HG03066 (cell line): Measurements from ENCODE around the gene HIVEP3.

Experiments
- ATAC-seq: cut with Tn5 transposase; IDR thresholded peaks from one replicate; pipeline ENCODE4 v1.9.1; 2021; ENCODE audit warnings: low read depth; ENCODE audit not compliant: unreplicated experiment

The HIVEP3 gene

DNA sequence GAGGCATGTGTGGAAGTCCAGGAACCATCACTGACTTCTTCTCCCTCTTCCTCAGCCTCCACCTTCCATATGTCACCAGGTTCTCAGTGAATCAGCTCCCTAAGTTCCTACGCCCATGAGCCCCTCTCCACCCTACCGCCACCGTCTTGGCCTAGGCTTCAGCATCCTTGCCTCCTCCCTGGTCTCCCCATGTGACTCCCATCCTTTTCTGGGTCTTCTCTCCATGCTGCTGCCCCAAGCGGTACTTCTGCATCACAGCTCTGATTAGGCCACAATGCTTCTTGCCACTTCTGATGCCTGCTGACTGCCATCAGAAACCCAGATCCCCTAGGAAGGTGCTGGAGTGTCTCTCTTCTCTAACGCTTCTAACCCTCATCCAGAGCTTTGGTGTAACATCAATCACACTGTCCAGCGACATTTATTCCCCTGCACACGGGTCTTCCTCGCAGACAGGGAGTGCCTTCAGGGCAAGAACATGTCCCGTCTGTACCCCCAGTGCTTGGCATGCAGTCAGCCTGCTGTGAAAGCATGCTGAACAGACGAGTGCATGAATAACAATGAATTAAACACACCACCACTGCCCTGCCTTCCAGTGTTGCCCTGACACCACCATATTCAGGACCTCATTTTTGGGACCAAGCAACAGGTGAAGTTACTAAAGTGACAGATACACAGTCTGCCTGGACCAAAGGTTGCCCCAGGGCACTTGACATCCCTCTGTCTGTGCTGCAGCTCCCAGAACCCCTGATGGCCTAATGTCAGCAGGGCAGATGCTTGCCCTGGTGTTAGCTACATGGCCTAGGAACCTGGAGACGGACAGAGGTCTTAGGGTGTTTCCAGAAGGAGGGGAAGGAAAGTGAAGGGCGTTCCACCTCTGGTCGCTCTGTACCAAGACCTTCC is 275.6 kb downstream of the HIVEP3 start:
- ATAC-seq, result no peak

DNA sequence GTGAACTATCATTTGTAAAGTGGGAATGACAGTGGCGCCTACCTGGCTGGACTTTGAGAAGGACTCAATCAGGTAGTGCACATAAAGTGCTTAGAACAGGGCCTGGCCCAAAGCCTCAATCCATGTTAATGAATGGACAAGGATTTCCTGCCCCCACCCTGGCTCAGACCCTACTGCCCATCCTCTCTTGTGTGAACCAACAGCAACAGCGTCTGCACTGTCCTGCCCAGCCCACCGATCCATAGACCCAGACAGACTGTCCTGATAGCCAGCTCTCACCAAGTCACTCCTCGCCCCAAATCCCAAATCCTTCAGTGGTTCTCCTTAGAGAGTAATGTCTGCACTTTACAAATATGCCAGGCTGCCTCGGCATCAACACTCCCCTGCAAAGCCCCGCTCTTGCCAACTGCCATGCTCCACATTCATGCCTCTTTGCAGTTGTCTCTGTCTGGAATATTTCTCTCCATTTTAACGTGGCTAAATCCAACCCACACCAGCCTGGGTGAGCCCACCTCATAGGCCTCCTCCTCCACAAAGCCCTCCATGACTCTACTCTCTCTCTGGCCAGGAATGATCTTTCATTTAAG is 276.7 kb downstream of the HIVEP3 start:
- ATAC-seq, result no peak

DNA sequence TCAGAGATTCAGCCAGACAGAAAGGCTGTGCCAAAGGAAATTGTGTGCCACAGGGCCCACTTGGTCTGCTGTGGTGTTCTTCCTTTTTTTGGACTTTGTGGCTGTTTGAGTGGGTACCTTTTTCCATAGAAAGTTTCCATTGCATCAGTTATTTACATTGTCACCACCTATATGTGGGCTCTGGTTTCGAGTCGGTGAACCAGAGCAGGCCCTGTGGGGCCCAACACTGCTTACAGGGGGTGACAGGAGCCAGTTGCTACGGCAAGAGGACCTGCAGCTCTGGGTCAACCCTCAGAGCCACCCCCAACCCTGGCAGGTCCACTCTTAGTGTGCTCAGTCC is 277.3 kb downstream of the HIVEP3 start:
- no peak for ATAC-seq

DNA sequence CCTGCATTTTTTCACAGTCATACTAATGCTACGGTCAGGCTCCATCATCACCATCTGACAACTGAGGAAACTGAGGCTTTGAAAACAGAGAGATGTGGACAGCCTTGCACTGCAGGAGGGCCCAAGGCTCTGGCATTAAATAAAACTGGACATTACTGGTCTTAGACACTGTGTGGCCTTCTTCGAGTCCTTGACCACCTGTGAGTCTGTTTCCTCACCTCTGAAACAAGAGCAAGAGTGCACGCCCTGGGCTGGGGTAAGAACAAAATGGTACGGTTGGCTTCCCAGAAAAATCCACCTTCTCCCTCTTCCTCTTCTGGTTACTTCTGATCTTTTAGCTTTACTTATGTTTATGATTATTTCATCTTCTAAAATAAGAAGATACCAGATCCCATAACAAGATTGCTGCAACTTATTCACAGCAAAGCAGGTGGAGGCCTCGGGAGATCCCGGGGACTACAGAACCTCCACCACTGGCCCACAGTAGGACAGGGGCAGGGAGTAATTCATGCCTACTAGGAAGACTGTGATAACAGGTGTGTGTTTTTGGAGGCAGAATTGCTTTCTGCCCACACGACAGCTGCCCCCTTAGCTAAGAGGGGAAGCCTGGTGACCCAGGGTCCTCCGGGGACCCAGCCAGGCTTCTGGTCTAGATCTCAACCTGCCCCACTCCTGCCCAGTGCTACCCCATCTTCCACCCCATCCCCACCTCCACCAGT is 277.8 kb downstream of the HIVEP3 start:
- no peak for ATAC-seq

DNA sequence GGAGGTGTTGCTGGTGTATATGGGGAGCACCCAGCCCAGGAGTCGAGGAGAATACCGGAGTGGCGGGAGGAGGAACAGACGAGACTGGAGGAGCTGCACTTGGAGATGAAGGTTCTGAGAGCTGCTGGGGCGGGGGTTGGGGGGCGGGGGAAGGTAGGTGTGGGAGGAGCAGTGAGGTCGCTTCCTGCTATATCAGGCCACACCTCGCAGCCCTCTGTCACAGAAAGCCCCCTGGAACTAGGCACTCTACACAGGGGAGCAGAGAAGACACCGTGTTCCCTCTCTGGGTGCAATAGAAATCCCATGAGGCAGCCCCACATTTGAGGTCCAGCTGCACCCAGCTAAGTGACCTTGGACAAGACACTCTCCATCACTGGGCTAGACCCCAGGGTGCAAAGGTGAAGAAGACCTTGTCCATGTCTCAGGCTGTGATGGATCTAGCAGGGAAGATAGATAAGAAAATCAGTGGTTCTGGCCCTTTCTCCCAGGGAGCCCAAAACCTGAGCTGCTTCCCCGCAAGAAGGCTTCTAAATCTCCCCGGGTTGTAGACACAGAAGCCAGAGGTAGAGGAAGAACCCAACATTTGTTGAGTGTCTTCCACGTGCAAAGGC is 278.5 kb downstream of the HIVEP3 start:
- ATAC-seq, result no peak

DNA sequence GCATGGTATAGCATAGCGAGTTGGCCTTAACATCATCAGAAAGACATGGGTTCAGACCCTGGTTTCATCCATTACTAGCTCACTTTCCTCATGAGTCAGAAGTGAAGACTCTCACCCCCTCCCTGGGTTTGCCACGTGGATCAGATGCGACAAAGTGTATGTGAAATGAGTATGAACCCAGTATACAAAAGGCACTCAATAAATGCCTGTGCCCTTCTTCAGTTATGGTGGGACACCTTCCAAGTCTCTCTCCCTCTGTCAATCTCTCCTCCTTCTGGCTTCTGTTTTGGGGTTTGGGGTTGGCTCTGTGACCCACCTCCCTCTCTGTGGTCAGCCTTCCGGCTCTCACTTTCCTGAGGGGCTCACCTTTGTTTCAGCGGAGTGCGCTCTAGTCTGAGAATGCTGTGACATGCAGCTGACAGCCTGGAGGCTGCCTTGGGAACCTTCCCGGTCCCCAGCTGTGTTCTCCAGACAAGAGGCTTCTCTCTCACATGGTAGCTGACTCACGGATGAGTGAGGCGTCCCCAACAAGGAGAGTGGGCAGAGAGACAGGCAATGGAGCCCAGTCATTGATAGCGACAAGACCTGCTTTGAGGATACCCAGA is 279.3 kb downstream of the HIVEP3 start:
- ATAC-seq, result no peak

DNA sequence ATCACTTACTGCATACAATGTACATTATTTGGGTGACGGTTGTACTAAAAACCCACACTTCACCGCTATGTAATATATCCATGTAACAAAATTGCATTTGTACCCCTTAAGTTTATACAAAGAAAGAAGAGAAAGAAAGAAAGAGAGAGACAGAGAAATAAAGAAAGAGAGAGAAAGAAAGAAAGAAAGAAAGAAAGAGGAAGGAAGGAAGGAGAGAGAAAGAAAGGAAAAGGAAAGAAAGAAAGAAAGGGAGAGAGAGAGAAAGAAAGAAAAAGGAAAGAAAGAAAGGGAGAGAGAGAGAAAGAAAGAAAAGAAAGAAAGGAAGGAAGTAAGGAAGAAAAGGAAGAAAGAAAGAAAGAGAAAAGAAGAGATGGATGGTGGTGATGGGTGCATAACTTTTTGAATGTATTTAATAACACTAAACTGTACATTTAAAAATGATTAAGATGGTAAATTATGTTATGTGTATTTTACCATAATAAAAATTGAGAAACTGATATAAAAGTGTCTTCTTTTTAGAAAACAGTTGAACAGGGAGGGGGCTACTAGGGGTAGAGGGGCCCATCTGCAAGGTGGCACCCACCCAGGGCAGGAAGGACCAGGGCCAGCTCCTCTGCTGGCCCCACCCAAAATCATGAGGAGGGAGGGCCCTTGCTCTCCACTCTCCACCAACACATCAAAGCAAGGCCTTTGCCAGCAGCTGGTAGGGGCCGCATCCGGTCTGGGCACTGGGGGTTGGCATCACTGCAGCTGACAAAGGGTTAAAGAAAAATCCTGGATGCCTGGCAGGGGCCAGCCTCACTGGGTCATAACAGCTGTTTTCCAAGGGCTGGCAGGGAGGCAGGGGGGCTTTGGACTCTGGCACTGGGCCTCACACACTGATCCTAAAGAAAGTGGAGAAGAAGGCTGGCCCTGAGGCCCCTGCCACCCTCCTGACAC is 280.4 kb downstream of the HIVEP3 start:
- no peak for ATAC-seq

DNA sequence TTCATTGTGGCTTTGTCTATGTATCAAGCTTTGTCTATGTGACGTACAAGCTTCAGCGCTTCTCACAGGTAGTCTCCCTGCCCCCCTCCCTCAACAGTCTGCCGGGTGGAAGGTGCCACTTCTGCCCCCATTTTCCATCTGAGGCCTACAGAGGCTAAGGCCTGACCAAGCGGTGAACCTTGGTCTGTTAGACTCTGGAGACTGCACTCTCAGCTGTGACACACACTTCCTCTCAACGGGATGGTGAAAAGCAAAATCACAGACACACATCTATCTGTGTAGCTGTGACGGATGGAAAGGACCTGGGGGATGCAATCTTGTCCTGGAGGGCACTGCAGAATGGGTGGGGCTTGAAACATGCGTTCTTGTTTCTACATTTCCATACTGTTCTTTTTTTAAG is 281.4 kb downstream of the HIVEP3 start:
- no peak for ATAC-seq

DNA sequence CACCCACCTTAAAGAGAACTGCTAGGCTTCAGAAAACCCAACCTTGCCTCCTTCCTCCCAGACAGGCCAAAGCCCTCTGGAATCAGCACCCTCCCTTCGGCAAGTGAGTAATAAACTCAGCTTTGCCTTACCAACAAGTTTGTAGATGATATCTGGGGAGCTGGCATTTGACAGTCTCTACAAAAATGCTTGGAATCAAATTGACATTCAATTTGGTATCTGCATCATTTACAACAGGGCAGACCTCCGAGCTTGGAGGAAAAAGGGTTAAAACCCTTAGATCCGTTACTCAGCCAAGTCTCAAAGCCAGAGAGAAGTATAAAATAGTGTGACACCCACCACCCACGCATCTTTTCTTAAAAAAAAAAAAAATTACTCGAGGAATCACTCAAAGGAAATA is 285.0 kb downstream of the HIVEP3 start:
- no peak for ATAC-seq

DNA sequence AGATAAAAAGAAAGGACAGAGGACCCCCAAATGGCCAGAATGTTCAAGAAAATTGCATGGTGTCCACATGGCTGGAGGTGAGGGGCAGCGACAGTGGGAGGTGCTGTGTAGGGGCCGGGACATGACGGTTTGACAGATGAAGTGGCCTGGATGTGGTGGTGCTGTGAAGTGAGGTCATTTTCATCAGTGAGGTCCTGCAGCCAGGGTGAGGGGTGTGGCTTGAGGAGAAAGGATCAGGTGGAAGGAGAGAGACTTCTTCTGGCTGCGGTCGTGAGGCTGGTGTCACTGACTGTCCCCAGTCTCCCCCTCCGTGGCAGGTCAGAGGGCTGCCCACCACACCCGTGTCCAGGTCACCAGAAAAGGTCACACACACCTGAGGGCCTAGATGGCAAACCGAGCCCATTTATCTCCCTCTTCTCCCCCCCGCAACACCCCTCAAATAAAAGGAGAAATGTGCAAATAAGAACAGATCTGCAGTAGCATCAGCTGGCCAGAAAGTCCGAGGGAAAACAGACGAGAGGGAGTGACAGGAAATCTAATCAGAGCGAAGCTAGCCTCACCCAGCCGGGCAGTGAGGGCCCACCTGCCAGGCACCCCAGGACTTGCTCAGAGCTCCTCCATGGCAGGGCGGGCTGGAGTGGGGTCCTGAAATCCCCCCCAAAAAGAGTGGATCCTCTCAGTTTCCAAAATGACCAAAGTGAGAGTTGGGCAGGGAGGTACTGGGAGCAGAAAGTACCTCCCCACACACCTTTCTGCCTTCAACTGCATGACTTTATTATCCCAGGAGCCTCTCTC is 285.7 kb downstream of the HIVEP3 start:
- no peak for ATAC-seq

DNA sequence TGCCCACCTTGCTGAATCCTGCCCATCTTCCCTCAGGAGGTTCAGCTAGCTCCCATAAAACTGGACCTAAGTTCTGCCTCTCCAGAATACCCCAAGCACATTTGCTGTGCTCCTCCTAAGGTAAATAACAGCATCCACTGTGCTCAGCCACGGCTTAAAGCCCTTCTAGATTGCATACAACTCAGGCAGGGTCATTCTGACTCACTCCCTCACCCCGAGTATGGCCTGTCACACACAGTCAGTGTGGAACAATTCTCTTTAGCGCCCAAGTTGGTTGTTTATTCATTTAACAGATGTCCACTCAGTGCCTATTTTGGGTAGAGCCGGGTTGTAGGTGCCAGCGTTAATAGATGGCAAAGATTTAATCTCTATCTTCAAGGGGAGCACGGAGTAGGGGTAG is 286.8 kb downstream of the HIVEP3 start:
- no peak for ATAC-seq

DNA sequence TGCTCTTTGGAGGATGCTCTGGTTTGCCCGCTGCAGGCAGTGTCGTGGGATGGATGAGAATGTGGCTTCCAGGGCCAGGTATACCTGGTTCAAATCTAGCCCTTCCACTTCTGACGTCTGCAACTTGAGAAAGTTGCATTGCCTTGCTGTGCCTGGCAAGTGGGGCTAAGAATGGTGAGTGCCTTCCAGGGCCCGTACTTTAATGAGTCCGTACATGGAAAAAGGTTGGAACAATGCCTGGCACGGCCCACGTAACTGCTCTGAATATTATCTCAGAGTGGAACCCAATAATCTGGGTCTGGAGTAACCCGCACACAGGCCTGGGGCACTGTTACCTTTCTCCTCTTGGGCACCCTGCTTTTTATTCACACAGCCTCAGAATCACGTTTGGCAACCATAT is 287.6 kb downstream of the HIVEP3 start:
- ATAC-seq, result no peak

DNA sequence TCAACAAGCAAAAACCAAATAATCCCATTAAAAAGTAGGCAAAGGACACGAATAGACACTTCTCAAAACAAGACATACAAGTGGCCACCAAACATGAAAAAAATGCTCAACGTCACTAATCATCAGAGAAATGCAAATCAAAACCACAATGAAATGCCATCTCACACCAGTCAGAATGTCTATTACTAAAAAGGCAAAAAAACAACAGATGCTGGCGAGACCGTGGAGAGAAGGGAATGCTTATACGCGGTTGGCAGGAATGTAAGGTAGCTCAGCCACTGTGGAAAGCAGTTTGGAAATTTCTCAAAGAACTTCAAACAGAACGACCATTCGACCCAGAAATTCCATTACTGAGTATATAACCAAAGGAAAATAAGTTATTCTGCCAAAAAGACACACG is 289.2 kb downstream of the HIVEP3 start:
- ATAC-seq, result no peak

DNA sequence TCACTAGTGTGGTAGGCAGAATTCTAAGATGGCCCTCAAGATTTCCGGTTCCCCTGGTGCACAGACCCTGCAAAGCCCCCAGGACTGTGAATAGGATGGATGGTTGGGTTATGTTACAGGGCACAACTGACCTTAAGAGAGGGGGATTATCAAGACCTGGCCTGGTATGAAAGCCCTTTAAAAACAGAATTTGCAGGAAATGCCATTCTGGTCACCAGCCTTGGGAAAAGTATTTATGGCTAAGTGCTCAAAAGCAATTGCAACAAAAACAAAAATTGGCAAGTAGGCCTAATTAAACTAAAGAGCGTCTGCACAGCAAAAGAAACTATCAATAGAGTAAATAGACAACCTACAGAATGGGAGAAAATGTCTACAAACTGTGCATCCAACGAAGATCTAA is 289.6 kb downstream of the HIVEP3 start:
- no peak for ATAC-seq

DNA sequence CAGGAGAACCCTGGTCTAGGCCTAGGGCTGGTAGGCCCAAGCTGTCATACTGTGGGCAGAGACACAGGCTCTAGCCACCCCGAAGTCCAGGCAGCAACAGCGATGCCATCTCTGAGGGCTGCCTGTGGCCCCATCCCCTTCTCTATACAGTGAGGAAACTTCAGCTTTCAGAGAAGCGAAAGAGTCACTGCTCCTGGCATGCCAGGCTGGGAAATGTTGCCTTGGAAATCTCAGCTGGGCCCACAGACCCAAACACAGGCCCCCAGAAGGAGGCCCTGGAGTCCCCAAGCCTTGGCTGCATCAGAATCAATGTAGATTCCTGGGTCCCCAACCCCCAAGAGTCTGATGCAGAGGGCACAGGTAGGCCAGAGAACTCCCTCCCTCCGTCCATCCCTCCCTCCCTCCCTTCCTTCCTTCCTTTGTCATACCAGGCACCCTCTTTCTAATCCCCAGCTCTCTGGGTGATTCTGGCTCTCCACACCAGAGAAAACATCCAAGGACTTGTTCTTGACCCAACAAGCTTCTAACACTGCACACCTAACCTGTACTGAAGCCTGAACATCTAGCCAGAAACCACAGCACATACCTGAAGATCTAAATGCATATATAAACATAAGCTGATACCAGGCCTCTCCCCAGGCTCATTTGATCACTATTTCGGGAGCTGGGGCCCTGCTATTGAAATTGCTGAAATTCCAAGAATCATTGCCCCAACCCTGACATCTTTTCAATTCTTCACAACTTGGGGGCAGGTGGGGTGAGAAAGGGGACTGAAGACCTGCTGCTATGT is 291.0 kb downstream of the HIVEP3 start:
- no peak for ATAC-seq

DNA sequence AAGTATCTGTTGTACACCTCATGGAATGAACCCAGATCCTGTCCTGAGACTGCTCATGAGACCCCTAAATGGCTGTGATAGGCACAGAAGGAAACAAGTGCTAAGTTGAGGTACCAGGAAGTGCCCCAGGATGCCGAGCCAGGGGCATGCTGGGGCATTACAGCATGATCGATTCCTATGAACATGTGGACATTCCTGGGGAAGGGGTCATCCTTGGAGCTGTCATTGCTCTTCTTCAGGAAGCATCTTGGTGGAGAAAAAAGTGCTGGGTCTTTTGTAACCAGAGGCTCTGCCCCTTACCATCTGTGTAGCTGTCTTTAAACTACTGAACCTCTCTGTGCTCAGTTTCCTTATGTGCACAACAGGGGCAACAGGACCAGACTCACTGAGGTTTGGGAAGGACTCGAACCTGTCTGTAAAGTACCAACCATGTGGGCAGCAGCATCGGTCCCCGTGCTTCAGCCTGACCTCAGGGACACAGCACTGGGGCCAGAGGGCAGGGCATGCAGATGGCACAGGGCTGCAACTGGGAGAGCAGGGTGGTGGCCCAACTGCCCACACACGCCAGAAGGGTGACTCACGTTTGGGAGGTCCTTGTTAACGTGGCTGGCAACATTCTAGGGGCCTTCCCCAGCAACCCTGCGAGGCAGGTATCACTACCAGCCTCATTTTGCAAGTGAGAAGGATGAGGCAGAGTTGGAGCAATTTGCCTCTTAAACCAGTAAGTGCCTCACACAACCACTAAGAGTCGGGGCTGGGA is 291.9 kb downstream of the HIVEP3 start:
- no peak for ATAC-seq

DNA sequence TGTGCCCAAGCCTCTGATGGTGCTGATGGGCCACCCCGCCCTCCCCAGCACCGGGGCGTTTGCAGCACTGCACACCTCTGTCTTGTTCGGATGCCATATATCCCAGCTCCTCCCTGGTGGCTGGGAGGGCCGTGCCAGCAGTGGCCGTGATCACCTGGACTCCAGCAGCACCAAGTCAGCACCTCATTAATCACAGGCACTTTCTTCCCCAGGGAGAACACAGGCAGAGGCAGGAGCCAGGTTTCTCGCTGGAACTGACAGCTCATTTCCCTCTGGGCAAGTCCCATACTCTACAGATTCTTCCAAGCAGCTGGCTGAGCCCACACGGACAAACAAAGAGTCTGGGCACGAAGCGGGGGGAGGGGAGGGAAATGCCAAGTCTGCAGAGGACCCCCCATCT is 292.6 kb downstream of the HIVEP3 start:
- no peak for ATAC-seq

DNA sequence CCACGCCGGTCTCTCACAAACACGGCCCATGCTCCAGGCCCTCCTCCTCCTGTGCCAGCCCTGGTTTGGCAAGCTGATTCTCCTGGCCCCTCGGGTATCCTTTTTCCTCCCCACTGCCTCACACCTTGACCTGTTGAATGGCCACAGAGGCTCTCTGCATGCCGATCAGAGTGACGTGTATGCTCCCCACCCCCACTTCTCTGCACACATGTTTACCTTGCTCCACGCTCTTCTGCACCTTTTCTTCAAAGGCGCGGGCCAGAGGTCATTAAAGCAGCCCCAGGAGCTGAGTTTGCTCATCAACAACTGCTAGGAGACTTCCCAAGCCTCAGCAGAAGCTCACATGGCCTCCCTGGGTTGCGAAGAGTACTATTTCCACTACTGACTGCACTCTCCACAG is 295.0 kb downstream of the HIVEP3 start:
- peak; percentile 7 for ATAC-seq
